ENCODE results near the gene ENOX1. TPM values are rescaled to one million over a fixed set of nuclear protein-coding genes. Genes with fewer than 3 reads are reported as not detected.

The ENOX1 gene
- total RNA-seq, 1 experiment from 2014 or later = 0.26 TPM

- TF ChIP-seq NFE2L1 (CRISPR knock-in tag; IDR thresholded peaks at IDR 0.05) (no peak), NR2C2 (CRISPR knock-in tag; IDR thresholded peaks at IDR 0.05) (no peak), MLX (CRISPR knock-in tag; IDR thresholded peaks at IDR 0.05) (no peak), KAT7 (CRISPR knock-in tag; IDR thresholded peaks at IDR 0.05; ENCODE audit: borderline replicate concordance) (no peak)
- Mint-ChIP-seq H3K9me3 (peaks cover 14% of the 10 kb centered on the region), H3K36me3 (peaks cover 6% of the 10 kb centered on the region; the same call in 1 of the 2 replicates), H3K27me3 (ENCODE audit: low read depth) (no peaks in the 10 kb centered on the region), H3K4me1 (no peaks in the 10 kb centered on the region), H3K4me3 (no peak overlapping the region), H3K27ac (no peak overlapping the region)
- ATAC-seq (no peak), DNase-seq (ENCODE audit: low spot score) (no peak)
- ChIA-PET CTCF (no interaction called here), POLR2A (no interaction called here)
These were observed 36.2 kb upstream of the ENOX1 start for GRCh38 chr13:43822969-43823368.

DNA sequence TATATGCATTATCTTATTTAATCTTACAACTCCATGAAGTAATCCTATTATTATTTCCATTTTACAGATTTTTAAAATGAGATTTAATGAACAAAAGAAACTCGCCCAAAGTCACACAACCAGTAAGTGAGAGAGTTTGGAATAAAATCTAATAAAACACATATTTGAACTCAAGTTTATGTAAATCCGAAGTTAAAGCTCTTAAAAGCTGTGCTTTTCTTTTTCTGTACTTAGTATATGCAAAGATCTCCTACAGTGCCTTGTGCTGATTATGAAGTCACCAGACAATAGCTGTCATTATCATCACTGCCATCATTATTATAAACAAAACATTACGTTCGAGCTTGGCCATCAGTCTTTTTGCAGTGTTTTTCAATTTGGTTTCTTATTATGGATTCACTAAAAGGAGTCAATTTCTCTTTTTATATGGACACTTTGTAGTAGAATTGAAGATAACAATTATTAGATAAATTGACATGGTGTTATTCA is 29.7 kb upstream of the ENOX1 start:
- Mint-ChIP-seq H3K36me3 (peaks cover 6% of the 10 kb centered on the region; the same call in 1 of the 2 replicates), H3K27ac (no peak overlapping the region), H3K9me3 (peaks cover 14% of the 10 kb centered on the region), H3K4me1 (no peaks in the 10 kb centered on the region), H3K4me3 (no peak overlapping the region), H3K27me3 (ENCODE audit: low read depth) (no peaks in the 10 kb centered on the region)
- POLR2A ChIA-PET = no interaction called here
- ATAC-seq (no peak), DNase-seq (ENCODE audit: low spot score) (no peak)
- no peak for TF ChIP-seq ZNF425 (CRISPR knock-in tag; conservative IDR thresholded peaks at IDR 0.05)
- TF ChIP-seq SMAD3 (CRISPR knock-in tag; IDR thresholded peaks at IDR 0.05; ENCODE audit: borderline replicate concordance) = no peak
- TF ChIP-seq IRF1 (CRISPR knock-in tag; IDR thresholded peaks at IDR 0.05) = no peak
- TF ChIP-seq USF1 (CRISPR knock-in tag; IDR thresholded peaks at IDR 0.05) = no peak
- TF ChIP-seq ZNF416 (CRISPR knock-in tag; IDR thresholded peaks at IDR 0.05) = no peak
- TF ChIP-seq KAT7 (CRISPR knock-in tag; IDR thresholded peaks at IDR 0.05; ENCODE audit: borderline replicate concordance) = no peak
- TF ChIP-seq PREB (CRISPR knock-in tag; IDR thresholded peaks at IDR 0.05; ENCODE audit: borderline replicate concordance) = no peak
- CTCF ChIA-PET = no interaction called here

DNA sequence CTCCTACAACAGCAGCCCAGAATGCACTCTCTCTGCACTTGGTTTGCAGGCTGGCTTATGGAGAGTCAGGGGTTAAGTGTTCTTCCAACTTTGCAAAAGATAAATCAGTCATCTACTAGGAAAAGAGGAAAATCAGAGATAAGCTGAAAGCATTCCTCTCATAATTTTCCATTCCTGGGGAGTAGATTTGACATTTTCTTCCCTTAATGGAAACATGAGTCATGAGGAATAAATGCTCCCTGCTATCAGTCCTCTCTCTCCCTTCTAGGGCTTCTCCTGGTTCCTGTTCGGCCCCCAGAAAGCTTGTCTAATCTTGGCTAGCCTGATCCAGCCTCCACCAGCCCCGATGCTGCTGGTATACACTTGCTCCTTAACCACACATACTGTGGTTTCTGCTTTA is 28.4 kb upstream of the ENOX1 start:
- Mint-ChIP-seq H3K4me1 (0 out of 2 replicates have a peak, but pooled peaks cover 3% of the 10 kb centered on the region), H3K9me3 (peaks cover 15% of the 10 kb centered on the region), H3K4me3 (no peak overlapping the region), H3K27ac (no peak overlapping the region), H3K36me3 (peaks cover 6% of the 10 kb centered on the region; the same call in 1 of the 2 replicates), H3K27me3 (ENCODE audit: low read depth) (no peaks in the 10 kb centered on the region)
- ATAC-seq (no peak), DNase-seq (ENCODE audit: low spot score) (no peak)
- POLR2A ChIA-PET = interaction anchor here (0.6 kb wide), 1 partner anchor 88 kb away, joined by 3 read pairs; no protein-coding TSS in a partner anchor
- CTCF ChIA-PET = no interaction called here
- TF ChIP-seq, protein P1, sequence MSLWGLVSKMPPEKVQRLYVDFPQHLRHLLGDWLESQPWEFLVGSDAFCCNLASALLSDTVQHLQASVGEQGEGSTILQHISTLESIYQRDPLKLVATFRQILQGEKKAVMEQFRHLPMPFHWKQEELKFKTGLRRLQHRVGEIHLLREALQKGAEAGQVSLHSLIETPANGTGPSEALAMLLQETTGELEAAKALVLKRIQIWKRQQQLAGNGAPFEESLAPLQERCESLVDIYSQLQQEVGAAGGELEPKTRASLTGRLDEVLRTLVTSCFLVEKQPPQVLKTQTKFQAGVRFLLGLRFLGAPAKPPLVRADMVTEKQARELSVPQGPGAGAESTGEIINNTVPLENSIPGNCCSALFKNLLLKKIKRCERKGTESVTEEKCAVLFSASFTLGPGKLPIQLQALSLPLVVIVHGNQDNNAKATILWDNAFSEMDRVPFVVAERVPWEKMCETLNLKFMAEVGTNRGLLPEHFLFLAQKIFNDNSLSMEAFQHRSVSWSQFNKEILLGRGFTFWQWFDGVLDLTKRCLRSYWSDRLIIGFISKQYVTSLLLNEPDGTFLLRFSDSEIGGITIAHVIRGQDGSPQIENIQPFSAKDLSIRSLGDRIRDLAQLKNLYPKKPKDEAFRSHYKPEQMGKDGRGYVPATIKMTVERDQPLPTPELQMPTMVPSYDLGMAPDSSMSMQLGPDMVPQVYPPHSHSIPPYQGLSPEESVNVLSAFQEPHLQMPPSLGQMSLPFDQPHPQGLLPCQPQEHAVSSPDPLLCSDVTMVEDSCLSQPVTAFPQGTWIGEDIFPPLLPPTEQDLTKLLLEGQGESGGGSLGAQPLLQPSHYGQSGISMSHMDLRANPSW (CRISPR knock-in tag; conservative IDR thresholded peaks at IDR 0.05; ENCODE audit: low read depth) = no peak
- no peak for TF ChIP-seq NFATC4 (CRISPR knock-in tag; IDR thresholded peaks at IDR 0.05)
- no peak for TF ChIP-seq ZBTB21 (CRISPR knock-in tag; IDR thresholded peaks at IDR 0.05; ENCODE audit: borderline replicate concordance)
- no peak for TF ChIP-seq CTCF (IDR thresholded peaks at IDR 0.05)
- TF ChIP-seq, protein P2, sequence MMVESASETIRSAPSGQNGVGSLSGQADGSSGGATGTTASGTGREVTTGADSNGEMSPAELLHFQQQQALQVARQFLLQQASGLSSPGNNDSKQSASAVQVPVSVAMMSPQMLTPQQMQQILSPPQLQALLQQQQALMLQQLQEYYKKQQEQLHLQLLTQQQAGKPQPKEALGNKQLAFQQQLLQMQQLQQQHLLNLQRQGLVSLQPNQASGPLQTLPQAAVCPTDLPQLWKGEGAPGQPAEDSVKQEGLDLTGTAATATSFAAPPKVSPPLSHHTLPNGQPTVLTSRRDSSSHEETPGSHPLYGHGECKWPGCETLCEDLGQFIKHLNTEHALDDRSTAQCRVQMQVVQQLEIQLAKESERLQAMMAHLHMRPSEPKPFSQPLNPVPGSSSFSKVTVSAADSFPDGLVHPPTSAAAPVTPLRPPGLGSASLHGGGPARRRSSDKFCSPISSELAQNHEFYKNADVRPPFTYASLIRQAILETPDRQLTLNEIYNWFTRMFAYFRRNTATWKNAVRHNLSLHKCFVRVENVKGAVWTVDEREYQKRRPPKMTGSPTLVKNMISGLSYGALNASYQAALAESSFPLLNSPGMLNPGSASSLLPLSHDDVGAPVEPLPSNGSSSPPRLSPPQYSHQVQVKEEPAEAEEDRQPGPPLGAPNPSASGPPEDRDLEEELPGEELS (CRISPR knock-in tag; IDR thresholded peaks at IDR 0.05) = no peak
- no peak for TF ChIP-seq SMAD4 (CRISPR knock-in tag; IDR thresholded peaks at IDR 0.05)
- TF ChIP-seq, protein P3, sequence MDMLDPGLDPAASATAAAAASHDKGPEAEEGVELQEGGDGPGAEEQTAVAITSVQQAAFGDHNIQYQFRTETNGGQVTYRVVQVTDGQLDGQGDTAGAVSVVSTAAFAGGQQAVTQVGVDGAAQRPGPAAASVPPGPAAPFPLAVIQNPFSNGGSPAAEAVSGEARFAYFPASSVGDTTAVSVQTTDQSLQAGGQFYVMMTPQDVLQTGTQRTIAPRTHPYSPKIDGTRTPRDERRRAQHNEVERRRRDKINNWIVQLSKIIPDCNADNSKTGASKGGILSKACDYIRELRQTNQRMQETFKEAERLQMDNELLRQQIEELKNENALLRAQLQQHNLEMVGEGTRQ (CRISPR knock-in tag; IDR thresholded peaks at IDR 0.05) = no peak
